ENCODE measurements around the gene CACHD1. TPM values are rescaled to one million over a fixed set of nuclear protein-coding genes. Genes with fewer than 3 reads are reported as not detected.

CACHD1 gene
- total RNA-seq, 1 experiment from 2014 or later = 16.6 TPM

DNA sequence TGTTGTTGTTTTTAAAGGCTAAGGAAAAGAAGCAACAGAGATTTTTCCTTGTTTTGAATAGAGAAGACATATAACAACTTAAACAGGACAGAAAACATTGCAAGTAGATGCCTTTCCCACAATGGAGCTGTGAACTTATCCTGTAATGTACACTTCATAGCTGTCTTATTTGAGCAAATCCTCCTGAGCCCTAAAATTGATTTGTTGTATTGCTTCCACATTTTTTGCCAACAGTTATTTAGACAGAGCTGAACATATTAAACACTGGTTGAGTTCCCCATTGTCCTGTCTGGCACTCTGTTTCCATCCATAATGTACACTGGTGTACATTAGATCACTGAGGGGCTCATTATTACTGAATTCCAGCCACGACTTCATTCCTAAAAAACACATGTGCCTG, 32.2 kb downstream of the CACHD1 start:
- ChIA-PET POLR2A (no interaction called here), CTCF (no interaction called here)
- no TSS peak for BruUV-seq (replicated peaks)
- Mint-ChIP-seq H3K4me1 (ENCODE audit: low read depth, unreplicated experiment) (peaks cover under 1% of the 10 kb centered on the region), H3K9me3 (ENCODE audit: unreplicated experiment) (no peaks in the 10 kb centered on the region), H3K27ac (ENCODE audit: unreplicated experiment) (no peak overlapping the region), H3K4me3 (ENCODE audit: unreplicated experiment) (no peak overlapping the region), H3K27me3 (ENCODE audit: insufficient read depth, unreplicated experiment) (no peaks in the 10 kb centered on the region), H3K36me3 (ENCODE audit: insufficient read depth, unreplicated experiment) (no peaks in the 10 kb centered on the region)
- 0 out of 2 replicates have a peak, but pooled peaks cover 6% of the 10 kb centered on the region for H3K4me1 ChIP-seq
- H3K27me3 ChIP-seq (replicated peaks; ENCODE audit: control insufficient read depth, insufficient read depth, low read length) = no peaks in the 10 kb centered on the region
- no peak for DNase-seq
- H3K36me3 ChIP-seq (ENCODE audit: control insufficient read depth, insufficient read depth, low read length) = no peaks in the 10 kb centered on the region
- TF ChIP-seq, protein P1, sequence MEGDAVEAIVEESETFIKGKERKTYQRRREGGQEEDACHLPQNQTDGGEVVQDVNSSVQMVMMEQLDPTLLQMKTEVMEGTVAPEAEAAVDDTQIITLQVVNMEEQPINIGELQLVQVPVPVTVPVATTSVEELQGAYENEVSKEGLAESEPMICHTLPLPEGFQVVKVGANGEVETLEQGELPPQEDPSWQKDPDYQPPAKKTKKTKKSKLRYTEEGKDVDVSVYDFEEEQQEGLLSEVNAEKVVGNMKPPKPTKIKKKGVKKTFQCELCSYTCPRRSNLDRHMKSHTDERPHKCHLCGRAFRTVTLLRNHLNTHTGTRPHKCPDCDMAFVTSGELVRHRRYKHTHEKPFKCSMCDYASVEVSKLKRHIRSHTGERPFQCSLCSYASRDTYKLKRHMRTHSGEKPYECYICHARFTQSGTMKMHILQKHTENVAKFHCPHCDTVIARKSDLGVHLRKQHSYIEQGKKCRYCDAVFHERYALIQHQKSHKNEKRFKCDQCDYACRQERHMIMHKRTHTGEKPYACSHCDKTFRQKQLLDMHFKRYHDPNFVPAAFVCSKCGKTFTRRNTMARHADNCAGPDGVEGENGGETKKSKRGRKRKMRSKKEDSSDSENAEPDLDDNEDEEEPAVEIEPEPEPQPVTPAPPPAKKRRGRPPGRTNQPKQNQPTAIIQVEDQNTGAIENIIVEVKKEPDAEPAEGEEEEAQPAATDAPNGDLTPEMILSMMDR (IDR thresholded peaks at IDR 0.05; ENCODE audit: insufficient read depth in 1 of 2, low read depth in 1 of 2, low read length in 1 of 2, severe bottlenecking in 1 of 2, unreplicated experiment in 1 of 2) = no peak
- H3K9me3 ChIP-seq = no peaks in the 10 kb centered on the region
- intact Hi-C loops (cut with micrococcal nuclease; ENCODE audit: unreplicated experiment) = loop anchor here (5.0 to 10.0 kb wide), 4 partner anchors 95 to 320 kb away; no protein-coding TSS in a partner anchor
- H3K4me3 ChIP-seq (ENCODE audit: low read depth, low read length) = no peak overlapping the region

DNA sequence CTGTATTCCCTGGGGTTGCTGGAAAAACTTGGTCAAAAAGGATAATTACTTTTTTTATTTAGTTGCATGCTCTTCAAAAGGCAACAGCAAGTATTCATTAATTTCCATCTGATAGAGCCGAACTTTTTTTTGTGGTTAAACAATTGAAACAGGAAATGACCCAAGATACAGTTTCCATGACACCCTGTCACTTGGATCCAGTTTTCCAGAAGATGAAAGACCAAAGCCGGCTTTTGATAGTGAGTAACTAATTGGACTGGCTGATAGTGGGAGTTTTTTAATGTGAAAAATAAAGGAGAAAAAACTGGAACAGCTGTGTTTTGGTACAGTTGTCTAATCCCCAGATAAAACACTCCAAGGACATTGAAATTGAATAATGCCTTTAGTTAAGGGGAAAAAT, 33.0 kb downstream of the CACHD1 start:
- Mint-ChIP-seq H3K4me1 (ENCODE audit: low read depth, unreplicated experiment) (peaks cover 7% of the 10 kb centered on the region), H3K27ac (ENCODE audit: unreplicated experiment) (no peak overlapping the region), H3K4me3 (ENCODE audit: unreplicated experiment) (no peak overlapping the region), H3K9me3 (ENCODE audit: unreplicated experiment) (no peaks in the 10 kb centered on the region), H3K36me3 (ENCODE audit: insufficient read depth, unreplicated experiment) (no peaks in the 10 kb centered on the region), H3K27me3 (ENCODE audit: insufficient read depth, unreplicated experiment) (no peaks in the 10 kb centered on the region)
- POLR2A ChIA-PET = no interaction called here
- Histone ChIP-seq H3K4me1 (0 out of 2 replicates have a peak, but pooled peaks cover 6% of the 10 kb centered on the region), H3K36me3 (ENCODE audit: control insufficient read depth, insufficient read depth, low read length) (no peaks in the 10 kb centered on the region), H3K4me3 (ENCODE audit: low read depth, low read length) (no peak overlapping the region), H3K9me3 (no peaks in the 10 kb centered on the region), H3K27me3 (replicated peaks; ENCODE audit: control insufficient read depth, insufficient read depth, low read length) (no peaks in the 10 kb centered on the region)
- intact Hi-C loops (cut with micrococcal nuclease; ENCODE audit: unreplicated experiment) = loop anchor here (5.0 to 10.0 kb wide), 4 partner anchors 94 to 319 kb away; no protein-coding TSS in a partner anchor
- CTCF ChIA-PET = no interaction called here
- TF ChIP-seq, protein P1 (IDR thresholded peaks at IDR 0.05; ENCODE audit: insufficient read depth in 1 of 2, low read depth in 1 of 2, low read length in 1 of 2, severe bottlenecking in 1 of 2, unreplicated experiment in 1 of 2) = no peak
- no peak for DNase-seq
- no TSS peak for BruUV-seq (replicated peaks)

DNA sequence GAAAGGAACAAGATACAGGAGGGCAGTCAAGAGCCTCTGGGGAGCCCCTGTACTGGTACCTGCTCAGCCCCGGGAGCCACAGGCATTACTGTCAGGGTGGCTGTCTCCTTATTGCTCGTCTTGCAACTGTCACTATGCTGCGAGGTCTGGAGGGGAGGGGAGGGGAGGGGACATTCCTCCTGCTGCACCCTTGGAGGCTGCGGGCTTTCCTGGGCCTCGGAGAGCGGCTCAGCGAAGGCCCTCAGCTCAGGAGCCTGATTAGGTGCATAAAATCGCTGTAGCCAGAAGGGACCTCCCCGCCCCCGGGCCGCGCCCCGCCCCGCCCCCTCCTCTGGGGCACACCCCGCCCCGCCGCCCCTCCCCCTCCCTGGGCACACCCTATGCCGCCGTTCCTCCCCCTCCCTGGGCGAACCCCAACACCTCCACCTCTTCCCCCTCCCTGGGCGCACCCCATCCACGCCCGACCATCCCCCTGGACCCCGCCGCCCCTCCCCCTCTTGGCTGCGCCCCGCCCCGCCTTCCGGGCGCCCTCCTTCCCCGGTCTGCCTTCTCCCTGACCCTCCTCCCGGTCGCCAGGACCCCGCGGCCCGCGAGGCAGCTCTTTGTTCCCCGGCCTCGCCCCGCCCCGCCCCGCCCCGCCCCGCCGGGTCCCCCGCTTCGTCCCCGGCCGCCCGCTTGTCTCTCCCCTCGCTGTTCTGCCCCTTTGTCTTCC, 35.5 kb downstream of the CACHD1 start:
- Mint-ChIP-seq H3K4me3 (ENCODE audit: unreplicated experiment) (peak overlapping the region; percentile 87), H3K4me1 (ENCODE audit: low read depth, unreplicated experiment) (peaks cover 7% of the 10 kb centered on the region), H3K27ac (ENCODE audit: unreplicated experiment) (peak overlapping the region; percentile 72), H3K9me3 (ENCODE audit: unreplicated experiment) (no peaks in the 10 kb centered on the region), H3K36me3 (ENCODE audit: insufficient read depth, unreplicated experiment) (no peaks in the 10 kb centered on the region), H3K27me3 (ENCODE audit: insufficient read depth, unreplicated experiment) (no peaks in the 10 kb centered on the region)
- TF ChIP-seq, protein P1 (IDR thresholded peaks at IDR 0.05; ENCODE audit: insufficient read depth in 1 of 2, low read depth in 1 of 2, low read length in 1 of 2, severe bottlenecking in 1 of 2, unreplicated experiment in 1 of 2) = no peak
- Histone ChIP-seq H3K4me1 (0 out of 2 replicates have a peak, but pooled peaks cover 6% of the 10 kb centered on the region), H3K36me3 (ENCODE audit: control insufficient read depth, insufficient read depth, low read length) (no peaks in the 10 kb centered on the region), H3K27me3 (replicated peaks; ENCODE audit: control insufficient read depth, insufficient read depth, low read length) (no peaks in the 10 kb centered on the region), H3K4me3 (ENCODE audit: low read depth, low read length) (peak overlapping the region; percentile 30), H3K9me3 (no peaks in the 10 kb centered on the region)
- POLR2A ChIA-PET = interaction anchor here (1.1 kb wide), 1 partner anchor 9 kb away, joined by 3 read pairs; no protein-coding TSS in a partner anchor
- intact Hi-C loops (cut with micrococcal nuclease; ENCODE audit: unreplicated experiment) = loop anchor here (10.0 kb wide), 1 partner anchor 149 kb away; no protein-coding TSS in a partner anchor
- CTCF ChIA-PET = no interaction called here
- BruUV-seq (replicated peaks) = no TSS peak
- peak; percentile 35 to 53 for DNase-seq
